ENCODE measurements around the gene ZNF574.

- TF ChIP-seq YY1 (IDR thresholded peaks at IDR 0.05; ENCODE audit: low read depth, low read length) (no peak), RFX5 (IDR thresholded peaks at IDR 0.05; ENCODE audit: borderline replicate concordance, low read depth, low read length) (no peak), POLR2A (IDR thresholded peaks at IDR 0.05; ENCODE audit: control extremely low read depth in 1 of 2, low read depth in 2 of 2, low read length in 2 of 2) (no peak), SIN3A (conservative IDR thresholded peaks at IDR 0.05 in 1 of 2, IDR thresholded peaks at IDR 0.05 in 1 of 2; ENCODE audit: low read depth in 1 of 2, low read length in 2 of 2) (no peak), EP300 (IDR thresholded peaks at IDR 0.05; ENCODE audit: borderline replicate concordance in 1 of 2, low read depth in 2 of 2, low read length in 2 of 2) (no peak), POLR2AphosphoS5 (IDR thresholded peaks at IDR 0.05; ENCODE audit: low read depth, low read length) (no peak), CEBPB (IDR thresholded peaks at IDR 0.05; ENCODE audit: low read depth, low read length) (no peak), ZNF274 (IDR thresholded peaks at IDR 0.05; ENCODE audit: borderline replicate concordance, extremely low read depth, low read length) (no peak), TBP (IDR thresholded peaks at IDR 0.05; ENCODE audit: low read depth, low read length) (no peak)
- TF ChIP-seq, protein P1, sequence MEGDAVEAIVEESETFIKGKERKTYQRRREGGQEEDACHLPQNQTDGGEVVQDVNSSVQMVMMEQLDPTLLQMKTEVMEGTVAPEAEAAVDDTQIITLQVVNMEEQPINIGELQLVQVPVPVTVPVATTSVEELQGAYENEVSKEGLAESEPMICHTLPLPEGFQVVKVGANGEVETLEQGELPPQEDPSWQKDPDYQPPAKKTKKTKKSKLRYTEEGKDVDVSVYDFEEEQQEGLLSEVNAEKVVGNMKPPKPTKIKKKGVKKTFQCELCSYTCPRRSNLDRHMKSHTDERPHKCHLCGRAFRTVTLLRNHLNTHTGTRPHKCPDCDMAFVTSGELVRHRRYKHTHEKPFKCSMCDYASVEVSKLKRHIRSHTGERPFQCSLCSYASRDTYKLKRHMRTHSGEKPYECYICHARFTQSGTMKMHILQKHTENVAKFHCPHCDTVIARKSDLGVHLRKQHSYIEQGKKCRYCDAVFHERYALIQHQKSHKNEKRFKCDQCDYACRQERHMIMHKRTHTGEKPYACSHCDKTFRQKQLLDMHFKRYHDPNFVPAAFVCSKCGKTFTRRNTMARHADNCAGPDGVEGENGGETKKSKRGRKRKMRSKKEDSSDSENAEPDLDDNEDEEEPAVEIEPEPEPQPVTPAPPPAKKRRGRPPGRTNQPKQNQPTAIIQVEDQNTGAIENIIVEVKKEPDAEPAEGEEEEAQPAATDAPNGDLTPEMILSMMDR (IDR thresholded peaks at IDR 0.05; ENCODE audit: control extremely low read depth in 1 of 3, insufficient read depth in 1 of 3, low read depth in 1 of 3, low read length in 3 of 3), result no peak
These were observed 34.7 kb downstream of the ZNF574 start for GRCh38 chr19:42110658-42111057.
